Vagina (tissue), 2 donors: Measurements from ENCODE around the gene OR6B1.

Experiments used
- CTCF ChIP-seq, 3 experiments: fragments of 450-650 bp in 2 of 3; fragments of 200-600 bp in 1 of 3; sonication (generic) in 1 of 3; IDR thresholded peaks; one replicate each; pipeline ENCODE4 v1.5.1; 2017 to 2019; ENCODE audit warnings: antibody characterized with exemption in 3 of 3, mild to moderate bottlenecking in 2 of 3, moderate library complexity in 2 of 3
- POLR2A ChIP-seq, 2 donors: fragments of 450-650 bp; IDR thresholded peaks; one replicate each; pipeline ENCODE4 v1.6.1; 2017; ENCODE audit warnings: antibody characterized with exemption in 2 of 2, mild to moderate bottlenecking in 2 of 2, moderate library complexity in 2 of 2
- POLR2AphosphoS5 ChIP-seq, 2 donors: sonication (generic); formaldehyde crosslinking; IDR thresholded peaks; one replicate each; pipeline ENCODE4 v1.9.0; 2017; ENCODE audit warnings: antibody characterized with exemption in 2 of 2, mild to moderate bottlenecking in 2 of 2, low read depth in 1 of 2; ENCODE audit not compliant: insufficient read depth in 1 of 2

DNA sequence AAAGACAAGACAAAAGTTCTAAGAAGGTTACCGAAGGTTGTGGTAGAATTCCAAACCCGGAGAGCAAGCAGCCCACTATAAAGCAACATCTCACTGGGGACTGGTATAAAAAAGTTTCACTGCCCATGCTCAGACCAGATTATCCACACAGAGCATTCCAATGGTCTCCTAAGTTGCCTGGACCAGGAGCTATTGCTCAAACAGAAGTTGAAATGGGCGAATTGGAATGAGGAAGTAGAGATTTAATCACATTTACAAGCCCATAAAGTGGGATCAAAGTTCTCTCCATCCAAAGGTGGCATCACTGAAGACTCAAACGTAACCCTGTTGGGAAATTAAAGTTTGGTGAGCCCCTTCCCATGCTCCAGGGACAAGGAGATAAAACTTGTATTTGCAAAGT, 25.7 kb upstream of the OR6B1 start:
- TF ChIP-seq POLR2AphosphoS5 (IDR thresholded peaks at IDR 0.05; ENCODE audit: insufficient read depth in 1 of 2, low read depth in 1 of 2) (no peak), CTCF (IDR thresholded peaks at IDR 0.05) (no peak), POLR2A (IDR thresholded peaks at IDR 0.05) (no peak)
